GM12874 (cell line): ENCODE data around the gene MEGF11.
A peak's percentile ranks its signal among the peaks of the same experiment; 100 is the strongest.

ENCODE experiments used
- TF ChIP-seq, protein P1 (sequence below): IDR thresholded peaks from 2 replicates; pipeline ENCODE4 v1.5.1; 2011; ENCODE audit warnings: low read depth, mild to moderate bottlenecking, control low read depth, low read length, moderate library complexity; ENCODE audit not compliant: insufficient read depth

Gene MEGF11

DNA sequence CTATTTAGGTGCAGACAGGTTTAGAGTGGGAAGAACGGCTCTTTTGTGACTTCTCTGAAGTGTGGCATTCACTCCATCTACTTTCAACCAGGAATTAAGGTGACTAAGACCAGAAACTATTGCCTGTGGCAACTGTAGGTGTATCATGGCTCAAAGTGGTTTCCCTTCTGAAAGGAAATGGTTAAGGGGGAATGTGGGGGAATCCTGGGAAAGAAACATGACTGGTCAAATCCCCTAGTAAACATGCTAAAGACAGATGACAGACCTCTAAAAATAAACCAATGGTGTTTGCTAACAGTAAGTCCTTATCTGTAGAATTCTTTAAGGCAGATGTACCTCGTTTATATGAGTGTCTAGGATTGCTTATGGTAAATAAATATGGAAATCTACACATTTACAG is 56.9 kb downstream of the MEGF11 start:
- TF ChIP-seq, protein P1, sequence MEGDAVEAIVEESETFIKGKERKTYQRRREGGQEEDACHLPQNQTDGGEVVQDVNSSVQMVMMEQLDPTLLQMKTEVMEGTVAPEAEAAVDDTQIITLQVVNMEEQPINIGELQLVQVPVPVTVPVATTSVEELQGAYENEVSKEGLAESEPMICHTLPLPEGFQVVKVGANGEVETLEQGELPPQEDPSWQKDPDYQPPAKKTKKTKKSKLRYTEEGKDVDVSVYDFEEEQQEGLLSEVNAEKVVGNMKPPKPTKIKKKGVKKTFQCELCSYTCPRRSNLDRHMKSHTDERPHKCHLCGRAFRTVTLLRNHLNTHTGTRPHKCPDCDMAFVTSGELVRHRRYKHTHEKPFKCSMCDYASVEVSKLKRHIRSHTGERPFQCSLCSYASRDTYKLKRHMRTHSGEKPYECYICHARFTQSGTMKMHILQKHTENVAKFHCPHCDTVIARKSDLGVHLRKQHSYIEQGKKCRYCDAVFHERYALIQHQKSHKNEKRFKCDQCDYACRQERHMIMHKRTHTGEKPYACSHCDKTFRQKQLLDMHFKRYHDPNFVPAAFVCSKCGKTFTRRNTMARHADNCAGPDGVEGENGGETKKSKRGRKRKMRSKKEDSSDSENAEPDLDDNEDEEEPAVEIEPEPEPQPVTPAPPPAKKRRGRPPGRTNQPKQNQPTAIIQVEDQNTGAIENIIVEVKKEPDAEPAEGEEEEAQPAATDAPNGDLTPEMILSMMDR, result no peak

DNA sequence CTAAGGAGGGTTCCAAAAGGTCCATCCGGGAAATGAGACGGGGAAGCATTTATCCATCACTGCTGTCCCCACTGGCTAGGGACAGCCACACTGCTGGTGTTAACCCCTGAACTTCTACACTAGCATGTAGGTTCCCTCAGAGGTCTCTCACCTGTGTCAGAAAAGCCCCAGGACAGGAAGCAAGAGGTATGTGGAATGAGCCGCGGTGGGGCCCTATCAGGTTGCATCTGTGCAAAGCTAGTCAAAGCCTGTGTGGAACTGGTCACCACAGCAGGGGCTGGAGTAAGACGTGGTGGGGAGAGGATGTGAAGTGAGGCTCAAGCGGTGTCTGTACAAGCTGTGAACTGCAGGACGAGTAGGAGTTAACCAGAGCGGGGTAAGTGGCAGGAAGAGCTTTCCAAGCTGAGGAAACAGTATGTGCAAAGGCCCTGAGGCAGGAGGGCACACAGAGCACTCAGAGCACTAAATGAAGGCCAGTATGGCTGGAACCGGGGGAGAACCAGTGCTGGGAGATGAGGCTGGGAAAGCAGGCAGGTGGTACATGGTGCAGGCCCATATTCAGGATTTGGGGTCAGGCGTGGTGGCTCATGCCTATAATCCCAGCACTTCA is 57.8 kb downstream of the MEGF11 start:
- TF ChIP-seq, protein P1, result no peak

DNA sequence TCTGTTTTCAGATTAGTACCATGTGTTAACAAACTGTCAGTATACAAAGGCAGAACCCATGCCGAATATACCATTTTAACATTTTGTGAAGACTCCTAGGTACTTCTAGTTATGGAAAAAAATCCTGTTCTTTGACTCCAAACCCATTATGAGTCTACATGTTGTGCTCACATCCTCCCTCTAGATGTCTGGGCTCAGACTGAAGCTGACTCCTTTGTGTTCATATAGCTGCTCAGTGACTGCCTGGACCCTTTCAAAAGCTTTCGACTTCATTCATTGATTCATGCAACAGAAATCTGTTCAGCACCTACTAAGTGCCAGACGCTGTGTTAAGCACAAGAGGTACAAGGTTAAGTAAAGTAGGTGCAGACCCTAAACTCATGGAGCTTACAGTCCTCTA is 60.5 kb downstream of the MEGF11 start:
- TF ChIP-seq, protein P1, result no peak

DNA sequence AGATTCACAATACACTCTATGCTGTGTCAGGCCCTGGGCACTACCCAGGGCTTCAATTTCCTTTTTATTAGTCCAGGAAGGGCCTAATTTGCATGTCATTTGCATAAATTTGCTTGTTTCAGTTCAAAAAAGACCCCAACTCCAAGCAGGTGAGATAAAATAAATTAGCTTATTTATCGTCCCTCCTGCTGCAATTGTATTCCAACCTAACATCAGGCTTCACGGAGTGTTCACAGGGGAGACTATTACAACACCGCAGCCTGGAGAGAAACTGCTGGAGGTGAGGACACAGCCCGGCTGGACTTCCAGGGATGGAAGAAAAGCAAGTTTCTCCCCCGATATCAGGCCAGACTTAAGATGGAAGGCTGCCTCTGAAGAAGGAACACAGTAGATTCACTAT is 62.8 kb downstream of the MEGF11 start:
- TF ChIP-seq, protein P1, result no peak

DNA sequence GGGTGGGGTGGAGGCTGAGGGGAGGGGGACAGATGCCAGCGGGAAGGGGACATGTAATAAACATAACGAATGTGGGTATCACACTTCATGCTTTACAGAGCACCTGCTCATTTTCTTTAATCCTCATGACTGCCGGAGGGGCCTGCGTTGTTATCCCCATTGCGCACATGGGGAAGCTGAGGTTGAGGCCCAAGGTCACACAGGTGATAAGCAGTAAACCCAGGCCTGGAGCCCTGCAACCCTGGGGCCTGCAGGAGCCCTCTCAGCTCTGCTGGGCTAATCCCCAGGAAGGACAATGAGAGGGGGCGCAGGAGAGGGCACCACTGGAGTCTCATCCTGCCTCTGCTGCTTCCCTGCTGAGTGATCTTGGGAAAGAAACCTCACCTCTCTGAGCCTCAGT is 64.3 kb downstream of the MEGF11 start:
- TF ChIP-seq, protein P1, result no peak

DNA sequence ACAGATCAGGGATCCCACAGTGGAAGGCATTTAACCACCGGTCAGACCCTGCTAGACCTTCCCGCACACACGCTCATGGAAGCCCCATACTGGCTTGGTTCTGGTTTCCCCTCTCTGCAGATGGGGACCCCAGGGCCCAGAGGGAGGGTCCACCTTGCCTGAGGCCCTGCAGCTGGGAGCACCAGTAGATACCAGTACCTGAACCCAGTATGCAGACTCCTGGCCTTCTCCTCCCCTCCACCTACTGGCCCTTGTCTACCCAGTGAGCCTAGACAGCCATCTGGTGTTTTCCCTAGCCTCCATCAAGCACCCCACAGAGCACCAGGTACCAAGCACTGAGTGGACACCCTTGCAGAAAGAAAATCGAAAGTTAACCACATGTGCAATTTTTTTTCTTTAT is 65.1 kb downstream of the MEGF11 start:
- TF ChIP-seq, protein P1, result 0 out of 2 replicates have a peak, but pooled peaks have one; percentile 7

DNA sequence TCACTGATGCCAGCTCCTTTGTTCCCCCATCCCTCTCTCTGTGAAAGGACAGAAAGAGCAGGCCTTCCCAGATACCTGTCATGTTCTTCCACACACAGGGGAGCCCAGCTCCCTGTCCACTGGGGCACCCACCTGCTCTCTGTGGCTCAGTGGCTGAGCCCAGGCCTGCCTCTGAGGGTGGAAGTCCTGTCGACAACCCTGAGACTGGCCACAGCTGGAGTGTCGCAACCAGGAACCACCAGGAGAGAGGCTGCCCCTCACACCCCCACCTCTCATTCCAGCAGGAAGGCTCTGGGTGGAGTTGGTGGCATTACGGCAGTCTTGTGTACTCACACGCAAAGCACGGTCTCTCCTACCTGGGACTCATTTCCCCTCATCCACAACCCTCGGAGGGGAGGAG is 66.3 kb downstream of the MEGF11 start:
- TF ChIP-seq, protein P1, result no peak
